ENCODE data around the gene ABI1.

The ABI1 gene

GRCh38 chr10:26776258-26776657 lies 84.5 kb downstream of the ABI1 start:
- DNase-seq (ENCODE audit: extremely low read depth in 1 of 2, low read depth in 1 of 2): no peak

- DNase-seq (ENCODE audit: extremely low read depth in 1 of 2, low read depth in 1 of 2): no peak
These were observed 87.1 kb downstream of the ABI1 start for GRCh38 chr10:26773633-26774032.

- no peak for DNase-seq (ENCODE audit: extremely low read depth in 1 of 2, low read depth in 1 of 2)
These were observed 90.7 kb downstream of the ABI1 start for GRCh38 chr10:26770069-26770468.

- DNase-seq (ENCODE audit: extremely low read depth in 1 of 2, low read depth in 1 of 2): no peak
These were observed 95.2 kb downstream of the ABI1 start for GRCh38 chr10:26765549-26765948.

GRCh38 chr10:26759008-26759407 lies 101.8 kb downstream of the ABI1 start:
- DNase-seq (ENCODE audit: extremely low read depth in 1 of 2, low read depth in 1 of 2): no peak

- no peak for DNase-seq (ENCODE audit: extremely low read depth in 1 of 2, low read depth in 1 of 2)
These were observed 105.3 kb downstream of the ABI1 start for GRCh38 chr10:26755443-26755903.

- DNase-seq (ENCODE audit: extremely low read depth in 1 of 2, low read depth in 1 of 2): no peak
These were observed 114.7 kb downstream of the ABI1 start for GRCh38 chr10:26746061-26746460.

GRCh38 chr10:26743841-26744240 lies 116.9 kb downstream of the ABI1 start:
- DNase-seq (ENCODE audit: extremely low read depth in 1 of 2, low read depth in 1 of 2): no peak

- DNase-seq (ENCODE audit: extremely low read depth in 1 of 2, low read depth in 1 of 2): no peak
These were observed 117.7 kb downstream of the ABI1 start for GRCh38 chr10:26743091-26743490.

- no peak for DNase-seq (ENCODE audit: extremely low read depth in 1 of 2, low read depth in 1 of 2)
These were observed 119.4 kb downstream of the ABI1 start for GRCh38 chr10:26741368-26741767.

GRCh38 chr10:26739071-26739631 lies 121.6 kb downstream of the ABI1 start:
- peak in 1 of 2 donors; percentile 20 for DNase-seq (ENCODE audit: extremely low read depth in 1 of 2, low read depth in 1 of 2)

GRCh38 chr10:26738301-26738911 lies 122.4 kb downstream of the ABI1 start:
- DNase-seq (ENCODE audit: extremely low read depth in 1 of 2, low read depth in 1 of 2): no peak

- DNase-seq (ENCODE audit: extremely low read depth in 1 of 2, low read depth in 1 of 2): peak in 1 of 2 donors; percentile 37
These were observed 123.0 kb downstream of the ABI1 start for GRCh38 chr10:26737730-26738129.

- no peak for DNase-seq (ENCODE audit: extremely low read depth in 1 of 2, low read depth in 1 of 2)
These were observed 125.3 kb downstream of the ABI1 start for GRCh38 chr10:26735435-26735834.

GRCh38 chr10:26733750-26734568 lies 126.8 kb downstream of the ABI1 start:
- no peak for DNase-seq (ENCODE audit: extremely low read depth in 1 of 2, low read depth in 1 of 2)

GRCh38 chr10:26730552-26730951 lies 130.2 kb downstream of the ABI1 start:
- DNase-seq (ENCODE audit: extremely low read depth in 1 of 2, low read depth in 1 of 2): no peak

GRCh38 chr10:26729395-26729794 lies 131.4 kb downstream of the ABI1 start:
- no peak for DNase-seq (ENCODE audit: extremely low read depth in 1 of 2, low read depth in 1 of 2)

- no peak for DNase-seq (ENCODE audit: extremely low read depth in 1 of 2, low read depth in 1 of 2)
These were observed 131.8 kb downstream of the ABI1 start for GRCh38 chr10:26728957-26729356.

- DNase-seq (ENCODE audit: extremely low read depth in 1 of 2, low read depth in 1 of 2): no peak
These were observed 133.8 kb downstream of the ABI1 start for GRCh38 chr10:26727005-26727404.

GRCh38 chr10:26725837-26726727 lies 134.7 kb downstream of the ABI1 start:
- no peak for DNase-seq (ENCODE audit: extremely low read depth in 1 of 2, low read depth in 1 of 2)

GRCh38 chr10:26723016-26723415 lies 137.7 kb downstream of the ABI1 start:
- DNase-seq (ENCODE audit: extremely low read depth in 1 of 2, low read depth in 1 of 2): no peak
